Measurements from ENCODE around the gene DDB1.

Gene DDB1

DNA sequence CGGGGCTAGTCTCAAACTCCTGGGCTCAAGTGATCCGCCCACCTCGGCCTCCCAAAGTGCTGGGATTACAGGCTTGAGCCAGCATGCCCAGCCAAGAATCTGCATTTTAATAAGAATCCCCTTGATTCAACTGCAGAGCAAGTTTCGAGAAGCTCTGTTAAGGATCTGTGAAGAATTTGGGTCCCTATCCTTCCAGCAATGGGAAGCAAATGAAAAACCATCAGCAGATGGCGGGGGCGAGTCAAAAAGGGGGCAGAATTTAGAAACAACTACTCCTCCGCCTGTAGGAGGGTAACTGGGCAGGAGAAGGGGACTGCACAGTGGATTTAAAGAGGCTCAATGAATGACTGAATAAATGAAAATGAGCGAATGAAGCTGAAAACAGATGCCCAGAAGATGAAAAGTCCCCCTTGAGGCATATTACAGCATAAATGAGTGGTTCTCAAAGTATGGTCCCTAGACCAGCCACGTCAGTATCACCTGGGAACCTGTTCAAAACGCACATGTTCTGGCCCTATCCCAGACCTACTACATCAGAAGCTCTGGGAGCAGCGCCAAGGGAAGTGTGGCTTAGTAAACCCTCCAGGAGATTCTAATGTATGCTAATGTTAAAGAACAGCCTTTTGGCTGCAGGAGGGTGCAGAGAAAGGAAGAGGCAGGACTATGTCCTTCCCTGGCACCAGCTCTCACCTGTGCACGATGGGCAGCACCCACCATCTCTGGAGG, 52.8 kb downstream of the DDB1 start:
- POLR2A ChIA-PET: no interaction called here
- DNase-seq (ENCODE audit: extremely low spot score): no peak
- CTCF ChIA-PET: interaction anchor here (1.7 kb wide), 1 partner anchor 56 kb away, joined by 3 read pairs; no protein-coding TSS in a partner anchor
- TF ChIP-seq L3MBTL2 (conservative IDR thresholded peaks at IDR 0.05) (no peak), TARDBP (IDR thresholded peaks at IDR 0.05) (no peak), CTBP1 (IDR thresholded peaks at IDR 0.05; ENCODE audit: borderline replicate concordance) (no peak), FOXA1 (IDR thresholded peaks at IDR 0.05) (no peak)

DNA sequence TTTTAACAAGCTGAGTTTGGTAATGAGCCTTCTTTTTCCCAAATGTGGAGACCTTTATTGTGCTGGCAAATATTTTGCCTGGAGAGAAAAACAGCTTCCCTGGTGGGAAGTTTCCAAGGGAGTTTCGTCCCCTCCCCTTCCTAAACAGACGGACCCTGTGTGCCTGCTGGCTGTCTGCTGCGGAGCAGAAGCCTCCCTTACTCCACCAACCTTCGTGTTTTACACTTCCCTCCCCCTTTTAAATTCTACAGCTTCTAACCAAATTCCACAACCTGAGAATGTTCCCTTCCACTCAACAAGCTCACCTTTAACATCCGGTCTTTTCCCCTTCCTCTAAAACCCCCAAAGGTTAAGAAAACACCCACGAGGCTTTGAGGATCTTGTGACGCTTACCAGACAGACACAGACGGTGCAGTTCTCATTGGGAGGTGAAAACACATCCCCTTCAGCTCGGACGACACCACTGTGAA, 54.9 kb downstream of the DDB1 start:
- ChIA-PET CTCF (no interaction called here), POLR2A (no interaction called here)
- TF ChIP-seq FOXK2 (IDR thresholded peaks at IDR 0.05) (no peak), FOXA1 (IDR thresholded peaks at IDR 0.05) (no peak), FOXM1 (IDR thresholded peaks at IDR 0.05; ENCODE audit: borderline replicate concordance) (no peak), ZNF384 (IDR thresholded peaks at IDR 0.05) (no peak), BHLHE40 (IDR thresholded peaks at IDR 0.05; ENCODE audit: borderline replicate concordance) (no peak), SP1 (IDR thresholded peaks at IDR 0.05) (no peak), CTBP1 (IDR thresholded peaks at IDR 0.05; ENCODE audit: borderline replicate concordance) (no peak), TARDBP (IDR thresholded peaks at IDR 0.05) (no peak), ARNT (IDR thresholded peaks at IDR 0.05) (no peak), L3MBTL2 (conservative IDR thresholded peaks at IDR 0.05) (no peak), HDGF (IDR thresholded peaks at IDR 0.05; ENCODE audit: borderline replicate concordance) (no peak), NFRKB (IDR thresholded peaks at IDR 0.05) (no peak)
- TF ChIP-seq, protein P1, sequence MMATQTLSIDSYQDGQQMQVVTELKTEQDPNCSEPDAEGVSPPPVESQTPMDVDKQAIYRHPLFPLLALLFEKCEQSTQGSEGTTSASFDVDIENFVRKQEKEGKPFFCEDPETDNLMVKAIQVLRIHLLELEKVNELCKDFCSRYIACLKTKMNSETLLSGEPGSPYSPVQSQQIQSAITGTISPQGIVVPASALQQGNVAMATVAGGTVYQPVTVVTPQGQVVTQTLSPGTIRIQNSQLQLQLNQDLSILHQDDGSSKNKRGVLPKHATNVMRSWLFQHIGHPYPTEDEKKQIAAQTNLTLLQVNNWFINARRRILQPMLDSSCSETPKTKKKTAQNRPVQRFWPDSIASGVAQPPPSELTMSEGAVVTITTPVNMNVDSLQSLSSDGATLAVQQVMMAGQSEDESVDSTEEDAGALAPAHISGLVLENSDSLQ (IDR thresholded peaks at IDR 0.05): no peak
- no peak for DNase-seq (ENCODE audit: extremely low spot score)

DNA sequence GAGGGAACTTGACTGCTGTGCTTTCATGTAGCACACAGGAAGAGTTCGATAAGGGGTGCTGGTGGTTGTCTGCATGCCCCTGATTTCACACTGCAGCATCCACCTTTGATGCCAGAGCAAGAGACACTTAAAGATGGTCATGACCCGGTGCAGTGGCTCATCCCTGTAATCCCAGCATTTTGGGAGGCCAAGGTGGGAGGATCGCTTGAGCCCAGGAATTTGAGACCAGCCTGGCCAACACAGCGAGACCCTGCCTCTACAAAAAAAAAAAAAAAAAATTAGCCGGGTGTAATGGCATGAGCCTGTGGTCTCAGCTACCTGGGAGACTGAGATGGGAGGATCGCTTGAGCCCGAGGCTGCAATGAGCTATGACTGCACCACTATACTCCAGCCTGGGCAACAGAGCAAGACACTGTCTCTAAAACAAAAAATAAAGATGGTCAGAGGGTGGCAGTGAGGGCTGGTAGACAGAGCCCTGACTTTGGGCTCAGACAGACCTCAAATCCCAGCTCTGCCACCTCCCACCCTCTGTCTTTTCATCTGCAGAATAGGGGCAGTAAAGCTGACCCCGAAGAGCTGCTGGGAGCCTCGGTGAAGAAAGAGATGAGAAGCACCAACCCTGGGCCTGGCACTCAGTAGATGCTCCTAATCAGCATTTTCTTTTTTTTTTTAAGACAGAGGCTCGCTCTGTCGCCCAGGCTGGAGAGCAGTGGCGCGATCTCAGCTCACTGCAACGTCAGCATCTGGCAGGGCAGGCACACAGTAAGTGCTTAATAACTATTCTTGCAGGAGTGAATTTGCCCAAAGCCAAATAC, 55.5 kb downstream of the DDB1 start:
- POLR2A ChIA-PET: no interaction called here
- DNase-seq (ENCODE audit: extremely low spot score): no peak
- TF ChIP-seq FOXK2 (IDR thresholded peaks at IDR 0.05) (no peak), ZNF384 (IDR thresholded peaks at IDR 0.05) (no peak), TARDBP (IDR thresholded peaks at IDR 0.05) (no peak), BHLHE40 (IDR thresholded peaks at IDR 0.05; ENCODE audit: borderline replicate concordance) (no peak), FOXM1 (IDR thresholded peaks at IDR 0.05; ENCODE audit: borderline replicate concordance) (no peak), LEF1 (IDR thresholded peaks at IDR 0.05; ENCODE audit: borderline replicate concordance) (no peak), HDGF (IDR thresholded peaks at IDR 0.05; ENCODE audit: borderline replicate concordance) (no peak), SP1 (IDR thresholded peaks at IDR 0.05) (no peak)
- CTCF ChIA-PET: interaction anchor here (0.5 kb wide), 2 partner anchors 77 to 83 kb away, joined by 3 to 8 read pairs; no protein-coding TSS in a partner anchor

DNA sequence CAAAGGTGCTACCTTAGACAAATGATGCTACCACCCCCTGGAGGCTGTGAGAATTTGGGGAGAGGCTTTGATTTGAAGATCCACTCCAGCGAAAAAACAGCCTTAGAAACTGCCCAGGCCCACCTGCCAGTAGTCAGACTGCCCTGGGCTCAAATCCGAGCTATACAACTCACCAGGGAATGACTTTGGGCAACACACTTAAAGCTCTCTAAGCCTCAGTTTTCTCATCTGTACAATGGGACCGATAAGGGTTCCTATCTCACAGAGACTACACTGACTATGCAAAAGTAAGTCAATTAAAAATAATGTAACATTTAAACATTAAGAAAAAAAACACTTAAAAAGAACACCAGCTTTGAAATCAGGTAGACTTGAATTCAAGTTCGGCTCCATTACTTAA, 57.7 kb downstream of the DDB1 start:
- TF ChIP-seq LEF1 (IDR thresholded peaks at IDR 0.05; ENCODE audit: borderline replicate concordance): no peak
- no peak for TF ChIP-seq ZNF384 (IDR thresholded peaks at IDR 0.05)
- TF ChIP-seq, protein P1 (IDR thresholded peaks at IDR 0.05): no peak
- TF ChIP-seq FOXM1 (IDR thresholded peaks at IDR 0.05; ENCODE audit: borderline replicate concordance): no peak
- no peak for TF ChIP-seq BHLHE40 (IDR thresholded peaks at IDR 0.05; ENCODE audit: borderline replicate concordance)
- TF ChIP-seq SP1 (IDR thresholded peaks at IDR 0.05): no peak
- no peak for TF ChIP-seq FOXK2 (IDR thresholded peaks at IDR 0.05)
- no peak for TF ChIP-seq SUZ12 (IDR thresholded peaks at IDR 0.05)
- TF ChIP-seq FOXA1 (IDR thresholded peaks at IDR 0.05): no peak
- TF ChIP-seq ELF4 (IDR thresholded peaks at IDR 0.05): no peak
- TF ChIP-seq ARNT (IDR thresholded peaks at IDR 0.05): no peak
- no peak for TF ChIP-seq TARDBP (IDR thresholded peaks at IDR 0.05)
- TF ChIP-seq NFRKB (IDR thresholded peaks at IDR 0.05): no peak
- CTCF ChIA-PET: interaction anchor here (0.6 to 0.7 kb wide), 2 partner anchors 18 to 73 kb away, joined by 3 read pairs; no protein-coding TSS in a partner anchor
- DNase-seq (ENCODE audit: extremely low spot score): no peak
- POLR2A ChIA-PET: no interaction called here

DNA sequence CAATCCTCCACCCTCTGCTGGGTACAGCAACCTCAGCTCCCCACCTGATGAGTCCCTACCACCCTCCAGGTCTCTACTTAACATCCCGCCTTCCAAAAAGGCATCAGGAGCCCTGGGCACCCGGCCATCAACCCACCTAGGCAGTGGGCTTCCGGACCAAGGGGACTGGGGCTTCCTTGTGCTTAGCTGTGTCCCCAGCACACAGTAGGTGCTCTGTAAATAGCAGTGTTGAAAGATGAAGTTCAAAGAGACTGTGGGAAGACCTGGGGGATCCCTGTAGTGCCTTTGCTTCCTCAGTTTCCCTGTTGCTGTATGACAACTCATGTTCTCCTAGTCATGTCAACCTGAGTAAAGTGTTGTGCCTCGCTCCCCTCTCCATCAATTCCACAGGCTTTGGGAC, 58.8 kb downstream of the DDB1 start:
- ChIA-PET CTCF (no interaction called here), POLR2A (no interaction called here)
- DNase-seq (ENCODE audit: extremely low spot score): no peak
- TF ChIP-seq ELF4 (IDR thresholded peaks at IDR 0.05) (no peak), L3MBTL2 (conservative IDR thresholded peaks at IDR 0.05) (no peak), FOXK2 (IDR thresholded peaks at IDR 0.05) (no peak), LEF1 (IDR thresholded peaks at IDR 0.05; ENCODE audit: borderline replicate concordance) (no peak), ARNT (IDR thresholded peaks at IDR 0.05) (no peak), NFRKB (IDR thresholded peaks at IDR 0.05) (no peak), HDGF (IDR thresholded peaks at IDR 0.05; ENCODE audit: borderline replicate concordance) (no peak), CTBP1 (IDR thresholded peaks at IDR 0.05; ENCODE audit: borderline replicate concordance) (no peak), SUZ12 (IDR thresholded peaks at IDR 0.05) (no peak), FOXA1 (IDR thresholded peaks at IDR 0.05) (no peak), SP1 (IDR thresholded peaks at IDR 0.05) (no peak)
- TF ChIP-seq, protein P1 (IDR thresholded peaks at IDR 0.05): no peak
